CD4-positive, alpha-beta T cell (primary cell): ENCODE measurements around the gene GAS2L2. TPM values are rescaled to one million over a fixed set of nuclear protein-coding genes. Genes with fewer than 3 reads are reported as not detected.

Source experiments
- ATAC-seq: fragments of 200-7000 bp; cut with Tn5 transposase; one replicate; pipeline ENCODE4 v1.10.0; 2022; ENCODE audit warnings: mild to moderate bottlenecking; ENCODE audit not compliant: poor library complexity
- CTCF ChIA-PET: fragments of 350-600 bp; sonication (Branson Sonifier 250); formaldehyde crosslinking; loops from one replicate; lab custom pipeline; 2021; ENCODE audit warnings: antibody characterized with exemption, inconsistent platforms; lab: Charles Lee
- POLR2A ChIA-PET: fragments of 350-600 bp; sonication (Branson Sonifier 250); formaldehyde crosslinking; loops from one replicate; lab custom pipeline; 2021; ENCODE audit warnings: antibody characterized with exemption, inconsistent platforms; lab: Charles Lee
- DNase-seq, 14 experiments: peaks; one replicate each; pipeline ENCODE4 v3.0.0-alpha.2; 2013 to 2020; ENCODE audit warnings: mixed read lengths in 2 of 14
- H3K27ac ChIP-seq, 2 donors: one replicate each; pipeline versions ENCODE4 v1.5.1 to v1.7.0; 2013; ENCODE audit warnings: low read length in 2 of 2, low read depth in 1 of 2, mild to moderate bottlenecking in 1 of 2
- H3K27me3 ChIP-seq, 2 experiments: 1 replicate in 1 of 2; 2 replicates in 1 of 2; pipeline versions ENCODE4 v1.6.1 to v1.7.0; 2013; ENCODE audit warnings: low read length in 2 of 2, control low read depth in 1 of 2, mild to moderate bottlenecking in 1 of 2, moderate library complexity in 1 of 2; ENCODE audit not compliant: insufficient read depth in 2 of 2, control insufficient read depth in 1 of 2
- H3K36me3 ChIP-seq: one replicate; pipeline ENCODE4 v1.6.1; 2013; ENCODE audit warnings: low read length, control low read depth; ENCODE audit not compliant: insufficient read depth
- H3K4me1 ChIP-seq: one replicate; pipeline ENCODE4 v1.6.1; 2013; ENCODE audit warnings: low read length, control low read depth; ENCODE audit not compliant: insufficient read depth
- H3K4me3 ChIP-seq: one replicate; pipeline ENCODE4 v1.5.1; 2013; ENCODE audit warnings: mild to moderate bottlenecking, low read length, moderate library complexity
- H3K9me3 ChIP-seq, 2 experiments: 1 replicate in 1 of 2; 2 replicates in 1 of 2; pipeline versions ENCODE4 v1.6.1 to v1.7.0; 2013; ENCODE audit warnings: low read length in 2 of 2, mild to moderate bottlenecking in 2 of 2, control low read depth in 1 of 2, moderate library complexity in 1 of 2; ENCODE audit not compliant: control insufficient read depth in 1 of 2, insufficient read depth in 1 of 2
- H3K27ac Mint-ChIP-seq: one replicate; pipeline ENCODE4 v1.8.0; 2020; ENCODE audit warnings: mixed read lengths
- H3K27me3 Mint-ChIP-seq: one replicate; pipeline ENCODE4 v1.8.0; 2021; ENCODE audit warnings: mixed read lengths
- H3K36me3 Mint-ChIP-seq: one replicate; pipeline ENCODE4 v1.8.0; 2021; ENCODE audit warnings: low read depth, mixed read lengths
- H3K4me1 Mint-ChIP-seq: one replicate; pipeline ENCODE4 v1.8.0; 2021; ENCODE audit warnings: low read depth, mixed read lengths
- H3K4me3 Mint-ChIP-seq: one replicate; pipeline ENCODE4 v1.8.0; 2020; ENCODE audit warnings: mild to moderate bottlenecking, mixed read lengths
- H3K9me3 Mint-ChIP-seq: one replicate; pipeline ENCODE4 v1.8.0; 2020; ENCODE audit warnings: mixed read lengths
- intact Hi-C, 2 experiments: fragments of 100-400 bp; cut with DNase I in 1 of 2; cut with micrococcal nuclease in 1 of 2; formaldehyde crosslinking; loops; one replicate each; pipeline versions ENCODE4 v1.15.1 to v1.9.0; 2023 to 2025; cut with DNase I, micrococcal nuclease
- total RNA-seq, 174 experiments: library from RNA in 2 of 174; stranded (reverse) in 2 of 174; gene quantifications; one replicate each; pipeline ENCODE4 v1.2.3 and lab custom pipeline; 2021 to 2026
- TF ChIP-seq, protein P1 (sequence below): fragments of 200-600 bp; IDR thresholded peaks from one replicate; pipeline ENCODE4 v1.8.0; 2022; ENCODE audit warnings: antibody characterized with exemption, mild to moderate bottlenecking

The GAS2L2 gene
- total RNA-seq, 2 experiments from 2014 or later = 0.19 to 0.22 TPM

DNA sequence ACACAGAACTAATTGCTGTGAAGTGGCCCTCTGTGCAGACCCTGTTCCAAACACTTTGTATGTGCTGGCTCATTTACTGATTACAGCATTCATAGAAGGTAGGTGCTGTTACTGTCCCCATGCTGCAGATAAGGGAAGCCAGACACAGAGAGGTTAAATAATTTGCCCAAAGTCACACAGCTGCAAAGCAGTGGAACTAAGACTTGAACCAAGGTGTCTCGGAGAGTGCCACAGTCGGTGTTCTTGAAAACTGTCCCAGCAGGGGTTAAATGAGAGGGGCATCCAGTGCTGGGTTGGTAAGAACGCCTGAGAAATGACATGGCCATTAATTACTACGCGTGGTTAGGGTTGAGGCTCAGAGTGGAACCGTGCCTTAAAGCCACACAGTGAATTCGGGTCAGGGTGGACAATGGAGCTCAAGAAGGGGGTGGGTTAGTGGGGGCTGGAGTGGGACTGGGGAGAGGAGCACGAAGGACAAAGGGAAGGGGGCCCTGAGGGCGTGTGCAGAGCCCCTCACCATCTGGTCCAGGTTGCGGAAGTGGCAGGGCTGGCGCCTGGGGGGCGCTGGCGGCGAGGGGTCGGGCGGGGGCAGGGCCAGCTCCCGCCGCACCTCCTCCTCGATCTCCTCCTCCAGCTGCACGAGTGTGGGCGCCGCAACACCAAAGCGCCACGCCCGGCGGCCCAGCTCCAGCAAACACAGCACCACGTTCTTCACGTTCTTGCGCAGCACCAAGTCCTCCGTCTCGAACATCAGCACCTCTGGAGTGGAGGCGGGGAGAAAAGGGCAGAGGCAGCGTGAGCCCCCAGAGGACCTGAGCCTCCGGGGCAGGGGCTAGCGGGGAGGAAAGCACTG, 3.3 kb downstream of the GAS2L2 start:
- ATAC-seq (no peak), DNase-seq (no peak)
- H3K9me3 Mint-ChIP-seq = no peaks in the 10 kb centered on the region
- no peak overlapping the region for H3K4me3 ChIP-seq
- H3K9me3 ChIP-seq = peaks cover 0 to 7% of the 10 kb centered on the region in 2 experiments
- H3K27me3 ChIP-seq = peaks cover 34 to 39% of the 10 kb centered on the region in 2 experiments
- peaks cover 4% of the 10 kb centered on the region for H3K4me1 Mint-ChIP-seq
- no peaks in the 10 kb centered on the region for H3K36me3 Mint-ChIP-seq
- H3K27me3 Mint-ChIP-seq = peaks cover 51% of the 10 kb centered on the region
- H3K27ac ChIP-seq = no peak overlapping the region
- TF ChIP-seq, protein P1, sequence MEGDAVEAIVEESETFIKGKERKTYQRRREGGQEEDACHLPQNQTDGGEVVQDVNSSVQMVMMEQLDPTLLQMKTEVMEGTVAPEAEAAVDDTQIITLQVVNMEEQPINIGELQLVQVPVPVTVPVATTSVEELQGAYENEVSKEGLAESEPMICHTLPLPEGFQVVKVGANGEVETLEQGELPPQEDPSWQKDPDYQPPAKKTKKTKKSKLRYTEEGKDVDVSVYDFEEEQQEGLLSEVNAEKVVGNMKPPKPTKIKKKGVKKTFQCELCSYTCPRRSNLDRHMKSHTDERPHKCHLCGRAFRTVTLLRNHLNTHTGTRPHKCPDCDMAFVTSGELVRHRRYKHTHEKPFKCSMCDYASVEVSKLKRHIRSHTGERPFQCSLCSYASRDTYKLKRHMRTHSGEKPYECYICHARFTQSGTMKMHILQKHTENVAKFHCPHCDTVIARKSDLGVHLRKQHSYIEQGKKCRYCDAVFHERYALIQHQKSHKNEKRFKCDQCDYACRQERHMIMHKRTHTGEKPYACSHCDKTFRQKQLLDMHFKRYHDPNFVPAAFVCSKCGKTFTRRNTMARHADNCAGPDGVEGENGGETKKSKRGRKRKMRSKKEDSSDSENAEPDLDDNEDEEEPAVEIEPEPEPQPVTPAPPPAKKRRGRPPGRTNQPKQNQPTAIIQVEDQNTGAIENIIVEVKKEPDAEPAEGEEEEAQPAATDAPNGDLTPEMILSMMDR = no peak
- H3K4me3 Mint-ChIP-seq = no peak overlapping the region
- intact Hi-C loops = loop anchor here (5.0 to 10.0 kb wide), 6 partner anchors 192 to 1207 kb away; partner anchors contain the start of genes SLFN12L (in 1 of the 2) and SLFN5 (in 1 of the 2)
- ChIA-PET POLR2A (no interaction called here), CTCF (no interaction called here)
- H3K27ac Mint-ChIP-seq = no peak overlapping the region
- no peaks in the 10 kb centered on the region for H3K36me3 ChIP-seq
- H3K4me1 ChIP-seq = peaks cover 17% of the 10 kb centered on the region

DNA sequence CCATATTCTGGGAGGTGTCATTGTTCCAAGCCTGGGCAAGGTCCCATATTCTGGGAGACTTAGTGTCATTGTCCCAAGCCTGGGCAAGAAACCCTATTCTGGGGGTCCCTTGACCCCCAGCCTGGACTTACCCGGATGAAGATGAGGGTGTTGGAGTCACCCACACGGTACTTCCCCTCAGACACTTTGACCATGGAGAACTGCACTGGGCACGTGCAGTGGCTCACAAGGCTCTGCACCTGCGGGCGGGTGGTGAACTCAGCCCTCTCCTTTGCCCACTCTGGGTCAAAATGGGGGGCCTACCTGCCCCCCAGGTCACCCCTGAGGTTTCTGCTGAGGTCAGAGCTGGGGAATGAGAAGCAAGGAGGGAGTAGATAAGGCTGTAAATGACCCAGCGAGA, 4.1 kb downstream of the GAS2L2 start:
- H3K4me1 ChIP-seq = peaks cover 17% of the 10 kb centered on the region
- Mint-ChIP-seq H3K27ac (no peak overlapping the region), H3K4me1 (peaks cover 4% of the 10 kb centered on the region)

DNA sequence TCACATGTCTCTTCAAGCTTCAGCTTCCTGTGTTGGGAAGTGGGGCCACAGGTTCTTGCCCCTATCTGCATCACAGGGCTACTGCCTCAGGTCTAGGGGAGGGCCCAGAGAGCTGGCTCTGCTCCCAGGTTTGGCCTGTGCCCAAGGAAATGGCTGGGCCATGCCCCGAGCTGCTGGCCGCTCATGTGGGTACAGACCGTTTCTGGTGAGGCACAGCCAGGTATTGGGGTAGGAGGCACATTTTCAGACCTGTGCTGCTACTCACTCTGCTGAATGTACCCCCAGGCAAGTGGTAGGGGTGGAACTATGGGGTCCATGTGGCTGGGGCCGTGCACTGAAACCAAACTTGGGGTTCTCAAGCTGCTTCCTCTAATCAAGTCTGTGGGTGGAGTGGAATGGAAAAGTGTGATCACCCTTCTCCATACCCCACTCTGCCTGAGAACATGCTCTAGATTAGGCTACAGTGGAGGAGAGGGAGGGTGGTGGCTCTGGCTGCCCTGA, 4.6 kb downstream of the GAS2L2 start:
- Histone ChIP-seq H3K27ac (no peak overlapping the region), H3K36me3 (no peaks in the 10 kb centered on the region), H3K4me3 (no peak overlapping the region), H3K4me1 (peaks cover 17% of the 10 kb centered on the region), H3K9me3 (peaks cover 0 to 13% of the 10 kb centered on the region in 2 experiments), H3K27me3 (peaks cover 36 to 43% of the 10 kb centered on the region in 2 experiments)
- peaks cover 4% of the 10 kb centered on the region for H3K4me1 Mint-ChIP-seq
- DNase-seq (no peak), ATAC-seq (no peak)
- no peaks in the 10 kb centered on the region for H3K9me3 Mint-ChIP-seq
- H3K27me3 Mint-ChIP-seq = peaks cover 62% of the 10 kb centered on the region
- H3K36me3 Mint-ChIP-seq = no peaks in the 10 kb centered on the region
- intact Hi-C loops = loop anchor here (5.0 to 10.0 kb wide), 6 partner anchors 191 to 1206 kb away; partner anchors contain the start of genes SLFN12L (in 1 of the 2) and SLFN5 (in 1 of the 2)
- CTCF ChIA-PET = interaction anchor here (1.1 to 1.8 kb wide), 3 partner anchors 16 to 726 kb away, joined by 3 to 12 read pairs (median 4); no protein-coding TSS in a partner anchor
- H3K4me3 Mint-ChIP-seq = no peak overlapping the region
- POLR2A ChIA-PET = no interaction called here
- TF ChIP-seq, protein P1 = no peak
- no peak overlapping the region for H3K27ac Mint-ChIP-seq

More for the DNA sequence above, 4.1 kb downstream of the GAS2L2 start:
- Histone ChIP-seq H3K36me3 (no peaks in the 10 kb centered on the region), H3K4me3 (no peak overlapping the region), H3K9me3 (peaks cover 0 to 9% of the 10 kb centered on the region in 2 experiments), H3K27me3 (peaks cover 34 to 39% of the 10 kb centered on the region in 2 experiments), H3K27ac (no peak overlapping the region)
- intact Hi-C loops = loop anchor here (5.0 to 10.0 kb wide), 6 partner anchors 192 to 1207 kb away; partner anchors contain the start of genes SLFN12L (in 1 of the 2) and SLFN5 (in 1 of the 2)
- POLR2A ChIA-PET = no interaction called here
- no peak for DNase-seq
- TF ChIP-seq, protein P1 = no peak
- no peak for ATAC-seq
- Mint-ChIP-seq H3K27me3 (peaks cover 57% of the 10 kb centered on the region), H3K36me3 (no peaks in the 10 kb centered on the region), H3K4me3 (no peak overlapping the region), H3K9me3 (no peaks in the 10 kb centered on the region)
- CTCF ChIA-PET = no interaction called here
